Measurements from ENCODE around the gene RNLS. TPM values are rescaled to one million over a fixed set of nuclear protein-coding genes. Genes with fewer than 3 reads are reported as not detected.

Gene RNLS
- total RNA-seq, 1 experiment from 2014 or later: not detected

DNA sequence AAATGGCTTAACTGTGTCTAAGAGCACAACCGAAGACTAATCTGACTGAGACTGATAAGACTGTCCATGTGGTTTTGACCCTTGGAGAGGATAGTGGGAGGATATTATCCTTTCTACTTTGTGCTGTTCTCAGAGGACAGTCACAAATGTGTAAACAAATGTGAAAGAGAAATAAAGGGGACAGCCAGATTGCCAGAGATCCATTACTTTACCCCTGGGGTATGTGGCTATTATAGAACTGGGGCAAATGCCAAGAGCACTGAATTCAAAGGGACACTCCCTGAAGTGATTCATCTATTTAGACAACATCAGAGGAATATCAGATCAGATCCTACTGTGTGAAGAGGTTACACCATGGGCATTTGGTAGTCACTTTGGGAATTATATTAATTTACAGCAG lies 154.7 kb downstream of the RNLS start (continued):
- TF ChIP-seq, protein P1, sequence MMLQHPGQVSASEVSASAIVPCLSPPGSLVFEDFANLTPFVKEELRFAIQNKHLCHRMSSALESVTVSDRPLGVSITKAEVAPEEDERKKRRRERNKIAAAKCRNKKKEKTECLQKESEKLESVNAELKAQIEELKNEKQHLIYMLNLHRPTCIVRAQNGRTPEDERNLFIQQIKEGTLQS (IDR thresholded peaks at IDR 0.05): no peak

DNA sequence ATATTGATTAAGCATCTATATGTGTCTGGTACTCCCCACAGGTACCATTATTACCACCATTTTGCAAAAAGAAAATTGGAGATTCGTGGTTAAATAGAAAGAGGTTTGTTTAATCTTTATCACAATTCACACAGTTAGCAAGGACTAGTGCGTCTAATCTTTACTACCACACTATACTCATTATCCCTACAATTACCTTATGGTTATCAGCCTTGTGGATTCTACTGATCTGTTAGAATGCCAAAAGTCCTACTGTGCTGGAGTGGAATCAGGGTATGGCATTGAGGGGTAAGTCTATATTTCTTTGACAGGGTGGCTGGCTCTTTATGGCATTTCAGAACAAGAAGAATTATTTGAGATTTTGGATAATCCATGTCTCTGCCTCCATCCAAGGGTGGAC lies 156.1 kb downstream of the RNLS start:
- ATAC-seq: no peak

More for the DNA sequence above, 156.1 kb downstream of the RNLS start:
- no peak for DNase-seq (ENCODE audit: low read depth, low spot score)
- no peak overlapping the region for H3K27ac ChIP-seq (ENCODE audit: low read depth, low read length)
- H3K9me3 ChIP-seq (ENCODE audit: control insufficient read depth in 1 of 2, insufficient read depth in 1 of 2, low read depth in 1 of 2, low read length in 2 of 2): no peaks in the 10 kb centered on the region
- CTCF ChIA-PET: no interaction called here
- TF ChIP-seq CEBPB (IDR thresholded peaks at IDR 0.05; ENCODE audit: low read depth): no peak
- TF ChIP-seq, protein P2, sequence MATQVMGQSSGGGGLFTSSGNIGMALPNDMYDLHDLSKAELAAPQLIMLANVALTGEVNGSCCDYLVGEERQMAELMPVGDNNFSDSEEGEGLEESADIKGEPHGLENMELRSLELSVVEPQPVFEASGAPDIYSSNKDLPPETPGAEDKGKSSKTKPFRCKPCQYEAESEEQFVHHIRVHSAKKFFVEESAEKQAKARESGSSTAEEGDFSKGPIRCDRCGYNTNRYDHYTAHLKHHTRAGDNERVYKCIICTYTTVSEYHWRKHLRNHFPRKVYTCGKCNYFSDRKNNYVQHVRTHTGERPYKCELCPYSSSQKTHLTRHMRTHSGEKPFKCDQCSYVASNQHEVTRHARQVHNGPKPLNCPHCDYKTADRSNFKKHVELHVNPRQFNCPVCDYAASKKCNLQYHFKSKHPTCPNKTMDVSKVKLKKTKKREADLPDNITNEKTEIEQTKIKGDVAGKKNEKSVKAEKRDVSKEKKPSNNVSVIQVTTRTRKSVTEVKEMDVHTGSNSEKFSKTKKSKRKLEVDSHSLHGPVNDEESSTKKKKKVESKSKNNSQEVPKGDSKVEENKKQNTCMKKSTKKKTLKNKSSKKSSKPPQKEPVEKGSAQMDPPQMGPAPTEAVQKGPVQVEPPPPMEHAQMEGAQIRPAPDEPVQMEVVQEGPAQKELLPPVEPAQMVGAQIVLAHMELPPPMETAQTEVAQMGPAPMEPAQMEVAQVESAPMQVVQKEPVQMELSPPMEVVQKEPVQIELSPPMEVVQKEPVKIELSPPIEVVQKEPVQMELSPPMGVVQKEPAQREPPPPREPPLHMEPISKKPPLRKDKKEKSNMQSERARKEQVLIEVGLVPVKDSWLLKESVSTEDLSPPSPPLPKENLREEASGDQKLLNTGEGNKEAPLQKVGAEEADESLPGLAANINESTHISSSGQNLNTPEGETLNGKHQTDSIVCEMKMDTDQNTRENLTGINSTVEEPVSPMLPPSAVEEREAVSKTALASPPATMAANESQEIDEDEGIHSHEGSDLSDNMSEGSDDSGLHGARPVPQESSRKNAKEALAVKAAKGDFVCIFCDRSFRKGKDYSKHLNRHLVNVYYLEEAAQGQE (IDR thresholded peaks at IDR 0.05; ENCODE audit: low read depth): no peak
- TF ChIP-seq SRF (IDR thresholded peaks at IDR 0.05; ENCODE audit: low read depth): no peak
- no peak for TF ChIP-seq SP1 (IDR thresholded peaks at IDR 0.05; ENCODE audit: low read depth)
- no peak for TF ChIP-seq POLR2A (IDR thresholded peaks at IDR 0.05; ENCODE audit: borderline replicate concordance, extremely low read depth, insufficient read depth, insufficient read length)
- TF ChIP-seq EZH2 (IDR thresholded peaks at IDR 0.05): no peak
- no peak for TF ChIP-seq SIN3A (IDR thresholded peaks at IDR 0.05; ENCODE audit: low read depth)
- TF ChIP-seq FOSL1 (IDR thresholded peaks at IDR 0.05; ENCODE audit: low read depth): no peak
- no peak for TF ChIP-seq YY1 (IDR thresholded peaks at IDR 0.05; ENCODE audit: extremely low read depth, insufficient replicate concordance, low read depth, low read length)
- TF ChIP-seq, protein P3, sequence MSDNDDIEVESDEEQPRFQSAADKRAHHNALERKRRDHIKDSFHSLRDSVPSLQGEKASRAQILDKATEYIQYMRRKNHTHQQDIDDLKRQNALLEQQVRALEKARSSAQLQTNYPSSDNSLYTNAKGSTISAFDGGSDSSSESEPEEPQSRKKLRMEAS (IDR thresholded peaks at IDR 0.05): no peak
- TF ChIP-seq, protein P4, sequence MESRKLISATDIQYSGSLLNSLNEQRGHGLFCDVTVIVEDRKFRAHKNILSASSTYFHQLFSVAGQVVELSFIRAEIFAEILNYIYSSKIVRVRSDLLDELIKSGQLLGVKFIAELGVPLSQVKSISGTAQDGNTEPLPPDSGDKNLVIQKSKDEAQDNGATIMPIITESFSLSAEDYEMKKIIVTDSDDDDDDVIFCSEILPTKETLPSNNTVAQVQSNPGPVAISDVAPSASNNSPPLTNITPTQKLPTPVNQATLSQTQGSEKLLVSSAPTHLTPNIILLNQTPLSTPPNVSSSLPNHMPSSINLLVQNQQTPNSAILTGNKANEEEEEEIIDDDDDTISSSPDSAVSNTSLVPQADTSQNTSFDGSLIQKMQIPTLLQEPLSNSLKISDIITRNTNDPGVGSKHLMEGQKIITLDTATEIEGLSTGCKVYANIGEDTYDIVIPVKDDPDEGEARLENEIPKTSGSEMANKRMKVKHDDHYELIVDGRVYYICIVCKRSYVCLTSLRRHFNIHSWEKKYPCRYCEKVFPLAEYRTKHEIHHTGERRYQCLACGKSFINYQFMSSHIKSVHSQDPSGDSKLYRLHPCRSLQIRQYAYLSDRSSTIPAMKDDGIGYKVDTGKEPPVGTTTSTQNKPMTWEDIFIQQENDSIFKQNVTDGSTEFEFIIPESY (IDR thresholded peaks at IDR 0.05; ENCODE audit: extremely low read depth, insufficient replicate concordance, low read length): no peak
- TF ChIP-seq ELF1 (IDR thresholded peaks at IDR 0.05; ENCODE audit: borderline replicate concordance, low read depth): no peak
- no peak for TF ChIP-seq TCF7L2 (IDR thresholded peaks at IDR 0.05; ENCODE audit: borderline replicate concordance, extremely low read depth, insufficient read depth, insufficient read length)
- TF ChIP-seq, protein P1 (IDR thresholded peaks at IDR 0.05): no peak
- no peak overlapping the region for H2AFZ ChIP-seq (ENCODE audit: low read depth, low read length, poor library complexity, severe bottlenecking)
- H3K36me3 ChIP-seq (ENCODE audit: control insufficient read depth in 1 of 2, insufficient read depth in 2 of 2, low read length in 2 of 2): no peaks in the 10 kb centered on the region
- no peaks in the 10 kb centered on the region; the same call in 1 of the 2 replicates for H3K27me3 ChIP-seq (ENCODE audit: insufficient read depth, low read length)
- H3K4me2 ChIP-seq (ENCODE audit: low read length): no peak overlapping the region
- no peaks in the 10 kb centered on the region for H4K20me1 ChIP-seq (ENCODE audit: insufficient read depth)
- BruUV-seq (replicated peaks): no TSS peak
- RAD21 ChIA-PET (ENCODE audit: low non-redundant PET in 1 of 2, low total read pairs in 2 of 2, uncharacterized antibody in 2 of 2, unreplicated experiment in 2 of 2): no interaction called here
- POLR2A ChIA-PET: no interaction called here
- no peaks in the 10 kb centered on the region for H3K9me2 ChIP-seq (ENCODE audit: insufficient read depth)
- no peak overlapping the region for H3K9ac ChIP-seq (ENCODE audit: low read length)
- intact Hi-C loops (cut with micrococcal nuclease): no loop called here
- no peak overlapping the region for H3K4me3 ChIP-seq (replicated peaks in 1 of 2; ENCODE audit: low read depth in 1 of 2, low read length in 2 of 2)
- peaks cover 17 to 24% of the 10 kb centered on the region in 2 experiments for H3K4me1 ChIP-seq (ENCODE audit: control insufficient read depth in 1 of 2, insufficient read depth in 2 of 2, low read length in 2 of 2)
- H3K79me2 ChIP-seq (ENCODE audit: insufficient read depth, low read length): no peaks in the 10 kb centered on the region

All from HCT116 (cell line).